Hepatocyte (in vitro differentiated cells): Measurements from ENCODE around the gene EPC2. TPM values are rescaled to one million over a fixed set of nuclear protein-coding genes. Genes with fewer than 3 reads are reported as not detected.

Source experiments
- DNase-seq: peaks from one replicate; pipeline ENCODE4 v3.0.0-alpha.2; 2016; ENCODE audit warnings: low spot score
- H2AFZ ChIP-seq: fragments of 200-600 bp; sonication (generic); 2 replicates; pipeline ENCODE4 v1.6.0; 2016; ENCODE audit warnings: antibody characterized with exemption, mild to moderate bottlenecking
- H3K27ac ChIP-seq: fragments of 200-600 bp; sonication (generic); 2 replicates; pipeline ENCODE4 v1.5.1; 2016; ENCODE audit warnings: mild to moderate bottlenecking
- H3K27me3 ChIP-seq: fragments of 200-600 bp; sonication (generic); 2 replicates; pipeline ENCODE4 v1.6.1; 2016
- H3K36me3 ChIP-seq: fragments of 200-600 bp; sonication (generic); replicated peaks from 2 replicates; pipeline ENCODE4 v1.5.1; 2016; ENCODE audit warnings: low read depth; ENCODE audit not compliant: insufficient read depth
- H3K4me1 ChIP-seq: fragments of 200-600 bp; sonication (generic); 2 replicates; pipeline ENCODE4 v1.5.1; 2016; ENCODE audit warnings: mild to moderate bottlenecking, moderate library complexity; ENCODE audit not compliant: insufficient read depth
- H3K4me2 ChIP-seq: fragments of 200-600 bp; sonication (generic); 2 replicates; pipeline ENCODE4 v1.6.0; 2016
- H3K4me3 ChIP-seq: fragments of 200-600 bp; sonication (generic); 2 replicates; pipeline ENCODE4 v1.5.1; 2016; ENCODE audit warnings: mild to moderate bottlenecking
- H3K79me2 ChIP-seq: fragments of 200-600 bp; sonication (generic); 2 replicates; pipeline ENCODE4 v1.6.0; 2017; ENCODE audit warnings: mild to moderate bottlenecking
- H3K9me2 ChIP-seq: fragments of 200-600 bp; sonication (generic); replicated peaks from 2 replicates; pipeline ENCODE4 v1.6.0; 2017; ENCODE audit warnings: mild to moderate bottlenecking; ENCODE audit not compliant: insufficient read depth
- H3K9me3 ChIP-seq: fragments of 200-600 bp; sonication (generic); 2 replicates; pipeline ENCODE4 v1.5.1; 2016; ENCODE audit warnings: low read depth, mild to moderate bottlenecking
- H4K20me1 ChIP-seq: fragments of 200-600 bp; sonication (generic); 2 replicates; pipeline ENCODE4 v1.6.0; 2016; ENCODE audit warnings: mild to moderate bottlenecking; ENCODE audit not compliant: insufficient read depth, poor library complexity, severe bottlenecking
- EZH2 ChIP-seq: fragments of 200-600 bp; sonication (generic); IDR thresholded peaks from 2 replicates; pipeline ENCODE4 v1.6.1; 2016; ENCODE audit warnings: antibody characterized with exemption, mild to moderate bottlenecking, borderline replicate concordance
- EZH2phosphoT487 ChIP-seq: fragments of 200-600 bp; sonication (generic); IDR thresholded peaks from one replicate; pipeline ENCODE4 v1.6.1; 2018; ENCODE audit warnings: antibody characterized with exemption, mild to moderate bottlenecking, low read depth, moderate library complexity; ENCODE audit not compliant: unreplicated experiment, severe bottlenecking
- WGBS: methylation state at CpG from one replicate; pipeline ENCODE4 v1.1.6; 2016; ENCODE audit warnings: low lambda C conversion rate; ENCODE audit errors: missing lambda C conversion rate; 5-methylcytosine and 5-hydroxymethylcytosine counted together
- polyA plus RNA-seq: library from polyadenylated mRNA; unstranded; fragments of >200 nt; fragmentation: Nextera tagmentation; extraction: Ambion mirVana; gene quantifications from 2 replicates; pipeline ENCODE4 v1.2.1, GENCODE V29; 2016
- total RNA-seq: library from RNA; depleted of rRNA; stranded (reverse); fragments of >200 nt; gene quantifications from 2 replicates; pipeline ENCODE4 v1.2.3, GENCODE V29; 2014
- TF ChIP-seq, protein P1 (sequence below): fragments of 200-600 bp; sonication (generic); IDR thresholded peaks from 2 replicates; pipeline ENCODE4 v1.5.1; 2016; ENCODE audit warnings: antibody characterized with exemption, mild to moderate bottlenecking; ENCODE audit not compliant: poor library complexity

EPC2 gene
- total and polyA plus RNA-seq, 2 experiments from 2014 or later = 2.6 to 37.8 TPM

DNA sequence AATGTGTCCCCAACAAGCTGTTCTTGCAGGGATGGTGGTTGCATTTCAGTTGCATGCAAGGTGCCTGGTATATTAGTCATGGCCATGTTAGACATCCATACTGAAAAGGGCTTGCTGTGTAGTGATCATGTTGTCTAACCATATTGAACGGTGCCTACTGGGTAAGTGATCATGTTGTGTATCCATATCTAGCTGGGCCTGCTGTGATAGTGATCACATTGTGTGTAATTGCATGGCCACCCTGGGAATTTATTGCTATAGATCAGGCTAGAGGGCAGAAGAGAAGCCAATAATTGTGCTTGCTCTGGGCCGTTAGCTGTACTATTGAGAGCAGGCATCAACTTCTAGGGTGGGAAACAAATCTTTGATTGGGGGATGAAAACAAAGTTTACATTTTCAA is 9.8 kb upstream of the EPC2 start:
- H3K79me2 ChIP-seq = no peaks in the 10 kb centered on the region
- H3K4me2 ChIP-seq = no peak overlapping the region
- no peak overlapping the region for H3K4me3 ChIP-seq
- H3K9me2 ChIP-seq = no peaks in the 10 kb centered on the region
- H3K9me3 ChIP-seq = no peaks in the 10 kb centered on the region
- H3K4me1 ChIP-seq = no peaks in the 10 kb centered on the region
- H2AFZ ChIP-seq = no peak overlapping the region
- H3K27ac ChIP-seq = no peak overlapping the region
- TF ChIP-seq, protein P1, sequence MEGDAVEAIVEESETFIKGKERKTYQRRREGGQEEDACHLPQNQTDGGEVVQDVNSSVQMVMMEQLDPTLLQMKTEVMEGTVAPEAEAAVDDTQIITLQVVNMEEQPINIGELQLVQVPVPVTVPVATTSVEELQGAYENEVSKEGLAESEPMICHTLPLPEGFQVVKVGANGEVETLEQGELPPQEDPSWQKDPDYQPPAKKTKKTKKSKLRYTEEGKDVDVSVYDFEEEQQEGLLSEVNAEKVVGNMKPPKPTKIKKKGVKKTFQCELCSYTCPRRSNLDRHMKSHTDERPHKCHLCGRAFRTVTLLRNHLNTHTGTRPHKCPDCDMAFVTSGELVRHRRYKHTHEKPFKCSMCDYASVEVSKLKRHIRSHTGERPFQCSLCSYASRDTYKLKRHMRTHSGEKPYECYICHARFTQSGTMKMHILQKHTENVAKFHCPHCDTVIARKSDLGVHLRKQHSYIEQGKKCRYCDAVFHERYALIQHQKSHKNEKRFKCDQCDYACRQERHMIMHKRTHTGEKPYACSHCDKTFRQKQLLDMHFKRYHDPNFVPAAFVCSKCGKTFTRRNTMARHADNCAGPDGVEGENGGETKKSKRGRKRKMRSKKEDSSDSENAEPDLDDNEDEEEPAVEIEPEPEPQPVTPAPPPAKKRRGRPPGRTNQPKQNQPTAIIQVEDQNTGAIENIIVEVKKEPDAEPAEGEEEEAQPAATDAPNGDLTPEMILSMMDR = no peak
- no peak for TF ChIP-seq EZH2phosphoT487
- no peak for TF ChIP-seq EZH2
- H4K20me1 ChIP-seq = no peaks in the 10 kb centered on the region
- H3K36me3 ChIP-seq = no peaks in the 10 kb centered on the region
- H3K27me3 ChIP-seq = no peaks in the 10 kb centered on the region
- WGBS = 71% methylated on average over 2 of the region's 2 CpGs
- no peak for DNase-seq

DNA sequence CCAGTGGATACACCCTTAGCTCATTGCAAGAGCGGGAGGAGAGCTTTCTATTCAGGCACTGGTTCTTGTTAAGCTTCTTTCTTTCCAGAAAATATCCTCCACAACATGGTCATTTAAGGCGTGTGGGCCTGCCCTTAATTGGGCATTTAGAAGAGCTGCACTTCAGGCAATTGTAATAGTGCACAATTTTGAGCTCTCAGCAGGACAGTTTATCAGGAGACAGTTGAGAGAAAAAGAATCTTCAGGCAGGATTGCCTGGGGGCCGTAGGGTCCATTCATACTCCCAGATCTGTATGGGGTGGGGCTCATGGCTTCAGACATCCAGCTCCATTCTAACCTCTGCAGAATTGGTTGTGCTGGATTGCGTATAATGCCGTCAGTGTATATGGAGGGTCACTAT is 6.0 kb upstream of the EPC2 start:
- Histone ChIP-seq H3K9me2 (no peaks in the 10 kb centered on the region), H3K27me3 (no peaks in the 10 kb centered on the region), H3K27ac (no peak overlapping the region), H2AFZ (no peak overlapping the region), H3K79me2 (no peaks in the 10 kb centered on the region), H3K4me1 (no peaks in the 10 kb centered on the region), H3K9me3 (no peaks in the 10 kb centered on the region), H3K36me3 (no peaks in the 10 kb centered on the region), H3K4me2 (no peak overlapping the region), H4K20me1 (no peaks in the 10 kb centered on the region), H3K4me3 (no peak overlapping the region)
- DNase-seq = no peak
- TF ChIP-seq EZH2 = no peak
- no peak for TF ChIP-seq EZH2phosphoT487
- TF ChIP-seq, protein P1 = no peak
- 81% methylated on average over 5 of the region's 5 CpGs for WGBS

DNA sequence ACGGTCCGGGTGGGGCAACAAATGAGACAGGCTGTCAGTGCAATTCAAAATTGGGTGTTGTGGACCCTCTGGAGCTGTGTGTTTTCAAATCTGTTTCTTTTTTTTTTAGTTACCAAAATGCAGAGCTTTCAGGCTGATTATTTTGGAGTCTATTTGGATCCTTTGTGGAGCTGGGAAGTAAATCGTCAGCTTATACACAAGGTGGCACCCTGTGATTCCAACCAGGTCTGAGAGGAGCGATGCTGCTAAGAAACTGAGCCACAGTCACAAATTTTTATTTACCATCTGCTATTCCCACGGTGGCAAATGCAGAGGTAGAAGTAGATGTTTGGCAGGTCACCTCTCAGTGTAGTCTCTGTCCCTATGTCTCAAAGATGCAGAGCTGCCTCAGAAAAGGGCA is 3.8 kb upstream of the EPC2 start:
- Histone ChIP-seq H2AFZ (no peak overlapping the region), H3K9me3 (no peaks in the 10 kb centered on the region), H3K4me2 (no peak overlapping the region), H3K9me2 (no peaks in the 10 kb centered on the region), H3K4me3 (no peak overlapping the region), H4K20me1 (peaks cover 4% of the 10 kb centered on the region), H3K27me3 (no peaks in the 10 kb centered on the region), H3K36me3 (no peaks in the 10 kb centered on the region), H3K79me2 (peaks cover 4% of the 10 kb centered on the region), H3K27ac (no peak overlapping the region), H3K4me1 (no peaks in the 10 kb centered on the region)
- TF ChIP-seq EZH2phosphoT487 = no peak
- TF ChIP-seq, protein P1 = peak; percentile 19
- no peak for DNase-seq
- 52% methylated on average over 5 of the region's 5 CpGs for WGBS
